Body of pancreas (tissue), 4 donors: ENCODE data around the gene THG1L.

Experiments used
- CTCF ChIP-seq, 7 experiments: fragments of 450-650 bp in 4 of 7; fragments of 200-600 bp in 3 of 7; sonication (generic) in 3 of 7; IDR thresholded peaks; one replicate each; pipeline ENCODE4 v1.5.1; 2016 to 2019; ENCODE audit warnings: antibody characterized with exemption in 7 of 7
- POLR2A ChIP-seq, 3 donors: fragments of 450-650 bp; IDR thresholded peaks; one replicate each; pipeline ENCODE4 v1.6.1; 2016; ENCODE audit warnings: antibody characterized with exemption in 3 of 3, mild to moderate bottlenecking in 2 of 3

- TF ChIP-seq POLR2A (IDR thresholded peaks at IDR 0.05): no peak
- TF ChIP-seq CTCF (IDR thresholded peaks at IDR 0.05): no peak
These were observed 16.0 kb downstream of the THG1L start for GRCh38 chr5:157747173-157747740.
